ENCODE data around the gene RNF128.
A peak's percentile ranks its signal among the peaks of the same experiment; 100 is the strongest.

RNF128 gene

DNA sequence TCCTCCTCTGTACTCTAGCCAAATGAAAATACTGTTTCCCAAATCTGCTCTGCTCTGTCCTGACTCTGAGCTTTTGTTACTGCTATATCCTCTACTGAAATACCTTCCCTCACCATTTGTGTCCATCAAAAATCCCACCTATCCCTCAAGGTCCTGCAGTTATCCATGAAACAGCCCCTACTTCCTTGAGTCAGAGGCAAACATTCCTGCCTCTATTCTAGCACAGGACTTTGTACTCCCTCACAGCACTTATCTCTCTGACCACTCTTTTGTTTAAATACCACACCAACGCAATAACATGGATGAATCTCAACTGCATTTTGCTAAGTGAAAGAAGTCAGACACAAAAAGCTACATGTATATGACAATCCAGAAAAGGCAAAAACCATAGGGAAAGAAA lies 10.5 kb upstream of the RNF128 start:
- DNase-seq, result no peak
- Histone ChIP-seq H3K4me1 (no peaks in the 10 kb centered on the region), H3K9me3 (no peaks in the 10 kb centered on the region), H3K4me3 (no peak overlapping the region), H3K27me3 (no peaks in the 10 kb centered on the region), H3K36me3 (no peaks in the 10 kb centered on the region), H3K27ac (no peak overlapping the region)
- TF ChIP-seq, protein P1, sequence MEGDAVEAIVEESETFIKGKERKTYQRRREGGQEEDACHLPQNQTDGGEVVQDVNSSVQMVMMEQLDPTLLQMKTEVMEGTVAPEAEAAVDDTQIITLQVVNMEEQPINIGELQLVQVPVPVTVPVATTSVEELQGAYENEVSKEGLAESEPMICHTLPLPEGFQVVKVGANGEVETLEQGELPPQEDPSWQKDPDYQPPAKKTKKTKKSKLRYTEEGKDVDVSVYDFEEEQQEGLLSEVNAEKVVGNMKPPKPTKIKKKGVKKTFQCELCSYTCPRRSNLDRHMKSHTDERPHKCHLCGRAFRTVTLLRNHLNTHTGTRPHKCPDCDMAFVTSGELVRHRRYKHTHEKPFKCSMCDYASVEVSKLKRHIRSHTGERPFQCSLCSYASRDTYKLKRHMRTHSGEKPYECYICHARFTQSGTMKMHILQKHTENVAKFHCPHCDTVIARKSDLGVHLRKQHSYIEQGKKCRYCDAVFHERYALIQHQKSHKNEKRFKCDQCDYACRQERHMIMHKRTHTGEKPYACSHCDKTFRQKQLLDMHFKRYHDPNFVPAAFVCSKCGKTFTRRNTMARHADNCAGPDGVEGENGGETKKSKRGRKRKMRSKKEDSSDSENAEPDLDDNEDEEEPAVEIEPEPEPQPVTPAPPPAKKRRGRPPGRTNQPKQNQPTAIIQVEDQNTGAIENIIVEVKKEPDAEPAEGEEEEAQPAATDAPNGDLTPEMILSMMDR (IDR thresholded peaks at IDR 0.05), result no peak
- intact Hi-C loops (cut with DNase I; ENCODE audit: low total_unique reads), result no loop called here

DNA sequence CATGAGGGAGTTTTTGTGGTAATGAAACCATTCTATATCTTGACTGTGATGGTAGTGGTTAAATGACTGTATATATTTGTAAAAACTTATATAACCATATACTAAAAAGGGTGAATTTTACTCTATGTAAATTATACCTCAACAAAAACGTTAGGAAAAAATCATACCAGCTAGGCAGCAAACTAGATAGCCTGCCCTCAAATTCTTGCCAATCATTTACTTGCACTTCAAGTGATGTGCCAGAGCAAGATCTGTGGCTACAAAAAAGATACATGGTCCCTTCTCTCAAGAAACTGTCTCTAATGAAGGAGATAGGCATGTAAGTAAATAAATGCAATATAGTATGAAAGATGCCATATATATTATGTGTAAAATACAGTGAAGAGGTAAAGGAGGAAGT lies 10.0 kb upstream of the RNF128 start:
- H3K36me3 ChIP-seq, result no peaks in the 10 kb centered on the region
- intact Hi-C loops (cut with DNase I; ENCODE audit: low total_unique reads), result no loop called here

DNA sequence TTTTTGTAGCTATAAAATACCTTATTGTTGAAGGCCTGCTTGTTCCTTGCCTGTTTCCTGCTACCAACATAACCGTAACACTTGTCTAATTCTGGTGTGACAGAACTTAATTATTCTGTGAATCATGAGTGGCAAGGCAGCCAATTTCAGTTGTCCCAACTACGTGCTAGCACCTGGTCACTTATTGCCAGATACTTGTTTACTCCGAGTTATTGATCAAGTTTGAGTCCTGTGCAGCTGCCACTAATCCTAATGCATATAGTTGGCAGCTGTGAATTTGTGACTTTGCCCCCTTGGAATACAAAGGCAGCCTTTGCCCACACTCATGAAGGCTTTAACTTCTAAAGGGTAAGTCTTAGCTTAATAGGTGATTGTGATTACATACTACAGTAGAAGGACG lies 7.8 kb upstream of the RNF128 start:
- DNase-seq, result no peak
- TF ChIP-seq, protein P1 (IDR thresholded peaks at IDR 0.05), result no peak
- no peak overlapping the region for H3K4me3 ChIP-seq
- H3K4me1 ChIP-seq, result no peaks in the 10 kb centered on the region
- no peak overlapping the region for H3K27ac ChIP-seq
- intact Hi-C loops (cut with DNase I; ENCODE audit: low total_unique reads), result no loop called here
- H3K27me3 ChIP-seq, result no peaks in the 10 kb centered on the region
- H3K36me3 ChIP-seq, result no peaks in the 10 kb centered on the region
- H3K9me3 ChIP-seq, result no peaks in the 10 kb centered on the region

More for the DNA sequence above, 10.0 kb upstream of the RNF128 start:
- DNase-seq, result no peak
- Histone ChIP-seq H3K4me3 (no peak overlapping the region), H3K4me1 (no peaks in the 10 kb centered on the region), H3K27ac (no peak overlapping the region), H3K9me3 (no peaks in the 10 kb centered on the region), H3K27me3 (no peaks in the 10 kb centered on the region)
- TF ChIP-seq, protein P1 (IDR thresholded peaks at IDR 0.05), result no peak

DNA sequence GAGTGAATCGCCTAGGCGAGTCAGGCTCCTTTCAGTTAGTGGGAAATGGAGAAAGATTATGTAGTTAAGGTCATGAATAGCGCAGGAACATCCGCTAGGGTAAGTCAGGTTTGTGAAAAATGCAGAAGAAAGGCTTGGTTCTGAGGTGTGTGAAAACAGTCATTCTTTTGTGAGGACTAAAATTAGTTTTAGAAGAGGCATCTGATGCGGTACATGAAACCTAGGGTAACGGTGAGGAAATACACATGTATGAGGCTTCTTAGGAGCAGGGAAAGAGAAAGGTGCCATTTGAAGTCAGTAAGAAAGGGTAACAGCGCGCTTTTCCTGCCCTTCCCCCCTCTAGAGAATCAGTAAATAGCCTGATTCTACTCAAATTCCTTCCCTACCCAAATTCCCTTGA lies 570 bp upstream of the RNF128 start:
- Histone ChIP-seq H3K27me3 (peaks cover 0 to 10% of the 10 kb centered on the region in 2 donors), H3K4me3 (peak overlapping the region; percentile 32 to 46), H3K4me1 (peaks cover 0 to 11% (median 1%) of the 10 kb centered on the region in 4 donors), H3K27ac (no peak overlapping the region), H3K9me3 (no peaks in the 10 kb centered on the region), H3K36me3 (no peaks in the 10 kb centered on the region)
- no peak for DNase-seq
- TF ChIP-seq, protein P1 (IDR thresholded peaks at IDR 0.05), result no peak
- intact Hi-C loops (cut with DNase I; ENCODE audit: low total_unique reads), result no loop called here

DNA sequence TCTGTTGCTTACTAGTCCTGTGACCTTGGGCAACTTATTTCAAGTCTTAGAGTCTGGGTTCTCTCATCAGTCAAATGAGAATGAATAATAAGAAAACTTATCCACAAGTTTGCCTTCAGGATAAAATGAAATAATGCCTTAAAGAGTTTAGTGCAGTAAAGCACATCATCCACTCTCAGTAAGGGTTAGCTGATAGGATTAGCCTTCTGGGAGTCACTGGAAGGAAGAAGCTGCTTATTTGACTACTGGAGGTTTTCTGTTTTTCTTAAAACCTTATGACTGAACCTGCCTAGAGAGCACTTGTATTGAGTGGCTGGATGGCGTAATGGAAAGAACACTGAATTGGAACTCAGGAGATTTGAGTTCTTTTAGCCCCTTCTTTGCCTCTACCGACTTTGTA lies 1.8 kb downstream of the RNF128 start:
- no peak for DNase-seq
- Histone ChIP-seq H3K27me3 (peaks cover 0 to 10% of the 10 kb centered on the region in 2 donors), H3K27ac (no peak overlapping the region), H3K9me3 (no peaks in the 10 kb centered on the region), H3K36me3 (no peaks in the 10 kb centered on the region), H3K4me1 (peaks cover 0 to 11% (median 1%) of the 10 kb centered on the region in 4 donors), H3K4me3 (no peak overlapping the region)
- intact Hi-C loops (cut with DNase I; ENCODE audit: low total_unique reads), result no loop called here
- TF ChIP-seq, protein P1 (IDR thresholded peaks at IDR 0.05), result no peak

DNA sequence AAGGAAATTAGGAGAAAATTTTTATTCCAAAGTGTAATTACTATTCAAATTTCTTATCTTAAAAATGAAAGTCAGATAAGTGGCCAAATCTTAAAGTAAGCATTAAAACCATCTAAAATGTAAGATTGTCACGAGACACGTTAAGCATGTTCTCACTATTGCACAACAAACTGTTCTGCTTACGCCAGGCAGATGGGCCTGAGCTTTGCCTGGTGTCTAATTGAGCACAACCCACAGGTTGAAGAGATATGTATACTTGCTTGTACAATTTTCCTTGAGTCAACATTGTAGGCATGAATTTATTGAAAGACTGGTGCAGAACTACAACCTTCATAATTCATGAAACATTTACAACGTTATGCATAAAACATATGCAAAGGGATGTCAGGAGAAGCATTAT lies 3.9 kb downstream of the RNF128 start:
- DNase-seq, result no peak
- Histone ChIP-seq H3K9me3 (no peaks in the 10 kb centered on the region), H3K4me1 (peaks cover 0 to 11% (median 1%) of the 10 kb centered on the region in 4 donors), H3K4me3 (no peak overlapping the region), H3K27me3 (peaks cover 0 to 10% of the 10 kb centered on the region in 2 donors), H3K27ac (no peak overlapping the region), H3K36me3 (no peaks in the 10 kb centered on the region)
- intact Hi-C loops (cut with DNase I; ENCODE audit: low total_unique reads), result no loop called here
- TF ChIP-seq, protein P1 (IDR thresholded peaks at IDR 0.05), result no peak
